IMR-90 (cell line): ENCODE results near the gene CD79A.

Experiments used
- CHD1 ChIP-seq: IDR thresholded peaks from 2 replicates; pipeline ENCODE4 v1.6.1; 2012; ENCODE audit warnings: low read depth, low read length, improper control_type of control experiment
- MAFK ChIP-seq: IDR thresholded peaks from 2 replicates; pipeline ENCODE4 v1.6.1; 2012; ENCODE audit warnings: low read depth, low read length, improper control_type of control experiment
- MAZ ChIP-seq: IDR thresholded peaks from 2 replicates; pipeline ENCODE4 v1.6.1; 2012; ENCODE audit warnings: low read depth, mild to moderate bottlenecking, low read length, improper control_type of control experiment, moderate library complexity, borderline replicate concordance
- MXI1 ChIP-seq: IDR thresholded peaks from 2 replicates; pipeline ENCODE4 v1.6.1; 2012; ENCODE audit warnings: low read depth, mild to moderate bottlenecking, low read length, moderate library complexity, borderline replicate concordance
- POLR2A ChIP-seq: IDR thresholded peaks from 2 replicates; pipeline ENCODE4 v1.6.1; 2012; ENCODE audit warnings: mild to moderate bottlenecking, low read depth, low read length
- RAD21 ChIP-seq: IDR thresholded peaks from 2 replicates; pipeline ENCODE4 v1.6.1; 2012; ENCODE audit warnings: low read length, improper control_type of control experiment
- RFX5 ChIP-seq: IDR thresholded peaks from 2 replicates; pipeline ENCODE4 v1.8.0; 2012; ENCODE audit warnings: low read depth, mild to moderate bottlenecking, low read length, moderate library complexity
- SMC3 ChIP-seq: fragments of 150-350 bp; IDR thresholded peaks from 2 replicates; pipeline ENCODE4 v1.6.1; 2016; ENCODE audit warnings: low read depth, mild to moderate bottlenecking, antibody characterized with exemption, low read length, moderate library complexity
- USF2 ChIP-seq: fragments of 150-350 bp; IDR thresholded peaks from 2 replicates; pipeline ENCODE4 v1.6.1; 2017; ENCODE audit warnings: mild to moderate bottlenecking, antibody characterized with exemption, low read length, low read depth
- TF ChIP-seq, protein P1 (sequence below): conservative IDR thresholded peaks from 2 replicates; pipeline ENCODE4 v1.5.1; 2012; ENCODE audit warnings: mild to moderate bottlenecking, low read depth, low read length, improper control_type of control experiment

- TF ChIP-seq, protein P1, sequence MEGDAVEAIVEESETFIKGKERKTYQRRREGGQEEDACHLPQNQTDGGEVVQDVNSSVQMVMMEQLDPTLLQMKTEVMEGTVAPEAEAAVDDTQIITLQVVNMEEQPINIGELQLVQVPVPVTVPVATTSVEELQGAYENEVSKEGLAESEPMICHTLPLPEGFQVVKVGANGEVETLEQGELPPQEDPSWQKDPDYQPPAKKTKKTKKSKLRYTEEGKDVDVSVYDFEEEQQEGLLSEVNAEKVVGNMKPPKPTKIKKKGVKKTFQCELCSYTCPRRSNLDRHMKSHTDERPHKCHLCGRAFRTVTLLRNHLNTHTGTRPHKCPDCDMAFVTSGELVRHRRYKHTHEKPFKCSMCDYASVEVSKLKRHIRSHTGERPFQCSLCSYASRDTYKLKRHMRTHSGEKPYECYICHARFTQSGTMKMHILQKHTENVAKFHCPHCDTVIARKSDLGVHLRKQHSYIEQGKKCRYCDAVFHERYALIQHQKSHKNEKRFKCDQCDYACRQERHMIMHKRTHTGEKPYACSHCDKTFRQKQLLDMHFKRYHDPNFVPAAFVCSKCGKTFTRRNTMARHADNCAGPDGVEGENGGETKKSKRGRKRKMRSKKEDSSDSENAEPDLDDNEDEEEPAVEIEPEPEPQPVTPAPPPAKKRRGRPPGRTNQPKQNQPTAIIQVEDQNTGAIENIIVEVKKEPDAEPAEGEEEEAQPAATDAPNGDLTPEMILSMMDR = no peak
- TF ChIP-seq POLR2A (no peak), USF2 (no peak), SMC3 (no peak), MAZ (no peak), MXI1 (no peak), RAD21 (no peak), CHD1 (no peak), MAFK (no peak), RFX5 (no peak)
Observed at GRCh38 chr19:41850381-41850780, 26.7 kb upstream of the CD79A start.
